Fibroblast of lung (primary cell): ENCODE results near the gene OSBPL6. TPM values are rescaled to one million over a fixed set of nuclear protein-coding genes. Genes with fewer than 3 reads are reported as not detected.

Experiments
- DNase-seq, 2 donors: peaks; one replicate each; pipeline versions ENCODE4 v3.0.0 to v3.0.0-alpha.2; 2010; ENCODE audit warnings: low read depth in 2 of 2
- H2AFZ ChIP-seq: 2 replicates; pipeline ENCODE4 v1.5.1; 2012; ENCODE audit warnings: low read length, control low read depth, inconsistent platforms
- H3K27ac ChIP-seq: 2 replicates; pipeline ENCODE4 v1.5.1; 2011; ENCODE audit warnings: low read length, control low read depth; ENCODE audit not compliant: insufficient read depth
- H3K27me3 ChIP-seq: 2 replicates; pipeline ENCODE4 v1.5.1; 2011; ENCODE audit warnings: mild to moderate bottlenecking, low read length; ENCODE audit not compliant: control insufficient read depth, insufficient read depth
- H3K36me3 ChIP-seq: 2 replicates; pipeline ENCODE4 v1.5.1; 2011; ENCODE audit warnings: low read length; ENCODE audit not compliant: control insufficient read depth, insufficient read depth
- H3K4me1 ChIP-seq: 2 replicates; pipeline ENCODE4 v1.5.1; 2011; ENCODE audit warnings: low read length; ENCODE audit not compliant: control insufficient read depth, insufficient read depth; ENCODE audit errors: extremely low read depth
- H3K4me2 ChIP-seq: 2 replicates; pipeline ENCODE4 v1.5.1; 2011; ENCODE audit warnings: low read length, control low read depth; ENCODE audit not compliant: insufficient read depth; ENCODE audit errors: extremely low read depth
- H3K4me3 ChIP-seq, 4 experiments: fragments of 200-600 bp in 1 of 4; sonication (generic) in 1 of 4; replicated peaks in 1 of 4; 2 replicates each; pipeline ENCODE4 v1.5.1; 2011 to 2016; ENCODE audit warnings: low read length in 4 of 4, low read depth in 3 of 4, mild to moderate bottlenecking in 3 of 4, control low read depth in 2 of 4, inconsistent platforms in 1 of 4, mixed read lengths in 1 of 4; ENCODE audit not compliant: insufficient read depth in 1 of 4; ENCODE audit errors: control extremely low read depth in 1 of 4
- H3K79me2 ChIP-seq: 2 replicates; pipeline ENCODE4 v1.5.1; 2012; ENCODE audit warnings: mild to moderate bottlenecking, low read length, inconsistent platforms; ENCODE audit not compliant: control insufficient read depth, insufficient read depth
- H3K9ac ChIP-seq: 2 replicates; pipeline ENCODE4 v1.5.1; 2011; ENCODE audit warnings: mild to moderate bottlenecking, low read length, control low read depth; ENCODE audit not compliant: insufficient read depth
- H3K9me3 ChIP-seq: 2 replicates; pipeline ENCODE4 v1.5.1; 2012; ENCODE audit warnings: low read depth, low read length; ENCODE audit not compliant: control insufficient read depth, insufficient read depth
- H4K20me1 ChIP-seq: 2 replicates; pipeline ENCODE4 v1.5.1; 2011; ENCODE audit warnings: low read length; ENCODE audit not compliant: control insufficient read depth, insufficient read depth; ENCODE audit errors: extremely low read depth
- EZH2 ChIP-seq: IDR thresholded peaks from 2 replicates; pipeline ENCODE4 v1.5.1; 2012; ENCODE audit warnings: low read length, control low read depth, mild to moderate bottlenecking; ENCODE audit errors: missing control alignments
- polyA plus RNA-seq, 2 donors: library from polyadenylated mRNA; depleted of rRNA in 1 of 2; stranded (reverse) in 1 of 2; unstranded in 1 of 2; fragments of >200 nt; gene quantifications; 2 replicates each; pipeline ENCODE4 v1.2.1, GENCODE V29; 2011 to 2012; ENCODE audit warnings: missing spikeins in 1 of 2
- total RNA-seq: library from RNA; depleted of rRNA; stranded (reverse); fragments of >200 nt; gene quantifications from 2 replicates; pipeline ENCODE4 v1.2.1, GENCODE V29; 2014
- TF ChIP-seq, protein P1 (sequence below), 2 donors: IDR thresholded peaks in 1 of 2; conservative IDR thresholded peaks in 1 of 2; 1 replicate in 1 of 2; 2 replicates in 1 of 2; pipeline ENCODE4 v1.5.1; 2011 to 2012; ENCODE audit warnings: low read length in 2 of 2, control low read depth in 1 of 2, inconsistent platforms in 1 of 2, low read depth in 1 of 2, mild to moderate bottlenecking in 1 of 2

The OSBPL6 gene
- total and polyA plus RNA-seq, 2 donors (not counting 1 experiment from before 2014, with no cell fraction given), result 1.0 to 5.3 TPM

DNA sequence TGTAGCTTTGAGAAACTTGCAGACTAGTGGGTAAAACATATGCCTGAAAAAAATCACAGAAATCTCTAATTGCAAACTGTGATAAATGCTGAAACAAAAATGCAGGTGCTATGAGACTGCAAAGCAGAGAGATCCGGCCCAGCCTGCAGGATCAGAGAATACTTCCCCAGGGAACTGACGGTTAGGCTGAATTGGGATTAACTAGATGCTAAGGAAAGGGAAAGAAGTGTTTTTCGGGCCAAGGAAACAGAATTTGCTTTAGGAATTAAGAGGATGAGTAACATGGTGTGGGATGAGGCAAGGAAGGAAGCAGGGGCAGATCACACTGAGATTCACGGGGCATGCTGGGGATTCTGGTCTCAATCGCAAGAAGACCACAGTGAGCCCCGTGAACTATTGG lies 71.5 kb downstream of the OSBPL6 start:
- no peak overlapping the region for H3K4me3 ChIP-seq
- no peak overlapping the region for H3K27ac ChIP-seq
- no peak for DNase-seq
- no peak overlapping the region for H3K4me2 ChIP-seq
- H3K27me3 ChIP-seq, result no peaks in the 10 kb centered on the region
- H3K9me3 ChIP-seq, result no peaks in the 10 kb centered on the region
- H2AFZ ChIP-seq, result no peak overlapping the region
- H3K79me2 ChIP-seq, result no peaks in the 10 kb centered on the region
- no peaks in the 10 kb centered on the region for H3K36me3 ChIP-seq
- TF ChIP-seq, protein P1, sequence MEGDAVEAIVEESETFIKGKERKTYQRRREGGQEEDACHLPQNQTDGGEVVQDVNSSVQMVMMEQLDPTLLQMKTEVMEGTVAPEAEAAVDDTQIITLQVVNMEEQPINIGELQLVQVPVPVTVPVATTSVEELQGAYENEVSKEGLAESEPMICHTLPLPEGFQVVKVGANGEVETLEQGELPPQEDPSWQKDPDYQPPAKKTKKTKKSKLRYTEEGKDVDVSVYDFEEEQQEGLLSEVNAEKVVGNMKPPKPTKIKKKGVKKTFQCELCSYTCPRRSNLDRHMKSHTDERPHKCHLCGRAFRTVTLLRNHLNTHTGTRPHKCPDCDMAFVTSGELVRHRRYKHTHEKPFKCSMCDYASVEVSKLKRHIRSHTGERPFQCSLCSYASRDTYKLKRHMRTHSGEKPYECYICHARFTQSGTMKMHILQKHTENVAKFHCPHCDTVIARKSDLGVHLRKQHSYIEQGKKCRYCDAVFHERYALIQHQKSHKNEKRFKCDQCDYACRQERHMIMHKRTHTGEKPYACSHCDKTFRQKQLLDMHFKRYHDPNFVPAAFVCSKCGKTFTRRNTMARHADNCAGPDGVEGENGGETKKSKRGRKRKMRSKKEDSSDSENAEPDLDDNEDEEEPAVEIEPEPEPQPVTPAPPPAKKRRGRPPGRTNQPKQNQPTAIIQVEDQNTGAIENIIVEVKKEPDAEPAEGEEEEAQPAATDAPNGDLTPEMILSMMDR (conservative IDR thresholded peaks at IDR 0.05 in 1 of 2, IDR thresholded peaks at IDR 0.05 in 1 of 2; ENCODE audit: low read depth in 1 of 2, low read length in 2 of 2), result no peak
- no peak for TF ChIP-seq EZH2
- H3K4me1 ChIP-seq, result no peaks in the 10 kb centered on the region
- H3K9ac ChIP-seq, result no peak overlapping the region
- H4K20me1 ChIP-seq, result no peaks in the 10 kb centered on the region

DNA sequence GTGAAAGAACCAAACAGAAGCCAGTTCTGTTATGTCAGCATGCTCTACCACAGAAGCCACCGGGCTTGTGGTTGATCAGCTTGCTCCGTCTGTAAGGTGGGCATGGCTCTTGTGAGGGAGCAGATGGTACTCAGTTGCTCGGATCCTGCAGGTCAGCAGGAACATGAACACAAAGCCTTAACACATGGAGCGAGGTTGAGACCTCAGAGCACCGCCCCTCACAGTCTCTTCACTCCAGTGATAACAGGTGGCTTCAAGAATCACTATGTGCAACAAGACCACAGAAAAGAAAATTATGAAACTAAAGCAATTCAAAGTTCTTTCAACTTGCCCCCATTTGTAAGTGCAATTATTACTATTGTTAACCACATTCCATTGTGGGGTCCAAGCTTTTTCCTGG lies 72.1 kb downstream of the OSBPL6 start:
- Histone ChIP-seq H3K4me1 (no peaks in the 10 kb centered on the region), H3K9ac (no peak overlapping the region), H3K9me3 (no peaks in the 10 kb centered on the region), H3K4me2 (no peak overlapping the region), H4K20me1 (no peaks in the 10 kb centered on the region), H3K4me3 (no peak overlapping the region), H2AFZ (no peak overlapping the region), H3K36me3 (no peaks in the 10 kb centered on the region), H3K27ac (no peak overlapping the region), H3K27me3 (no peaks in the 10 kb centered on the region), H3K79me2 (no peaks in the 10 kb centered on the region)
- no peak for TF ChIP-seq EZH2
- TF ChIP-seq, protein P1 (conservative IDR thresholded peaks at IDR 0.05 in 1 of 2, IDR thresholded peaks at IDR 0.05 in 1 of 2; ENCODE audit: low read depth in 1 of 2, low read length in 2 of 2), result no peak
- no peak for DNase-seq

DNA sequence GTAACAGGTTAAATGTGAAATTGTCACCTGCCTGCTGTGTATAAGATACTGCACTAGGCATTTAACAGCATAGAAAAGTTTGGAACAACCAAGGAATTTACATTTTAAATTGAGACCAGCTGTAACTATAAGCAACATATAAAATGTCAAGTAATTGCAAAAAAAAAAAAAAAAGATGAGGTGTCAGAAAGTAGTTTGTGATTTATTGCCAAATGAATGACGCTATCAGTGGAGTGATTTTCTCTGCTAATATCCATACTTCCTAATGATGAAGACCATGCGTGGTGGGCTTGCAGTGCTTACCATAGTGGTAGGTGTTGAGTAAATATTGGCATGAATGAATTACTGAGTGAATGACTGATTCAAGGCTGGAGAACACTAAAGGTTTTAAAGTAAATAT lies 73.3 kb downstream of the OSBPL6 start:
- Histone ChIP-seq H3K4me3 (no peak overlapping the region), H2AFZ (no peak overlapping the region), H3K36me3 (no peaks in the 10 kb centered on the region), H4K20me1 (no peaks in the 10 kb centered on the region), H3K9ac (no peak overlapping the region), H3K4me1 (no peaks in the 10 kb centered on the region), H3K27ac (no peak overlapping the region), H3K9me3 (no peaks in the 10 kb centered on the region), H3K4me2 (no peak overlapping the region), H3K27me3 (no peaks in the 10 kb centered on the region), H3K79me2 (no peaks in the 10 kb centered on the region)
- TF ChIP-seq, protein P1 (conservative IDR thresholded peaks at IDR 0.05 in 1 of 2, IDR thresholded peaks at IDR 0.05 in 1 of 2; ENCODE audit: low read depth in 1 of 2, low read length in 2 of 2), result no peak
- TF ChIP-seq EZH2, result no peak
- no peak for DNase-seq
